ENCODE data around the gene ATP9B. TPM values are rescaled to one million over a fixed set of nuclear protein-coding genes. Genes with fewer than 3 reads are reported as not detected.

The ATP9B gene
- total RNA-seq, 1 experiment from 2014 or later: 17.9 TPM

DNA sequence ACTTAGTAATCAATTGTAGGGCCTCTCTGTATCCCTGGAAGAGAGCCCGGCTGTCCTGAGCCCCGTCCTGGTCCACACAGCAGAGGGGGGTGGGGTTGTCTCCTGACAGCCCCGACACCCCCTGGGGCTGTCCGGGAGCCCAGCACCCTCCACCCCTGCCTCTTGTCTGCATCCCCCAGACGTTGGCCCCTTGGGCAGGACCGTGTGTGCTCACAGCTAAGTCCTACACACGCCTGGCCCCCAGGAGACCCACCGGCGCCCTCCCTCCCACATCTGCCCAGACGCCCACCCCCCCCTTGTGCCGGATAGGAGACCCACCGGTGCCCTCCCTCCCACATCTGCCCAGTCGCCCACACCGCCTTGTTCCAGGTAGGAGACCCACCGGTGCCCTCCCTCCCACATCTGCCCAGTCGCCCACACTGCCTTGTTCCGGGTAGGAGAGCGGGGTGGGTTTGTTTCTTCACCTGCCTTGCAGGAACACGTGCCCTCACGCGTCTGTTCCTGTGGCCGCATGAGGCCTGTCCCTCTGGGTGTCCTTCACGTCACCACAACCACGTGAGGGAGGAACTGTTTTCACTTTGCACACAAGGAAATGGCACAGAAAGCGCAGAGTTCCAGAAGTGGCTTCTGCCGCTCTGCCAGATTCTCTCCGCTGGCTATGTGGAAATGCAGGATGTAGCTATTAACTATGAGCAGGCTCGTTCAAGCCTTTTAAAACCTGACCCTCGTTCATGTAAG, 265.5 kb downstream of the ATP9B start:
- BruUV-seq (replicated peaks): no TSS peak
- H3K4me1 ChIP-seq (ENCODE audit: insufficient read depth, low read length, poor library complexity, severe bottlenecking): no peaks in the 10 kb centered on the region
- no peak overlapping the region for H3K27ac ChIP-seq (ENCODE audit: low read depth, low read length, poor library complexity, severe bottlenecking)
- ChIA-PET CTCF (no interaction called here), POLR2A (ENCODE audit: low non-redundant PET) (no interaction called here)
- no peaks in the 10 kb centered on the region for H3K36me3 ChIP-seq (ENCODE audit: insufficient read depth, low read length, poor library complexity, severe bottlenecking)
- no peak overlapping the region for H3K4me3 ChIP-seq (ENCODE audit: low read depth, low read length, poor library complexity, severe bottlenecking)
- no peaks in the 10 kb centered on the region for H3K27me3 ChIP-seq (replicated peaks; ENCODE audit: insufficient read depth, low read depth, low read length, poor library complexity)
- no peak for DNase-seq (ENCODE audit: low spot score)
- no peaks in the 10 kb centered on the region for H3K9me3 ChIP-seq (ENCODE audit: low read depth, low read length, poor library complexity, severe bottlenecking)
- TF ChIP-seq, protein P1, sequence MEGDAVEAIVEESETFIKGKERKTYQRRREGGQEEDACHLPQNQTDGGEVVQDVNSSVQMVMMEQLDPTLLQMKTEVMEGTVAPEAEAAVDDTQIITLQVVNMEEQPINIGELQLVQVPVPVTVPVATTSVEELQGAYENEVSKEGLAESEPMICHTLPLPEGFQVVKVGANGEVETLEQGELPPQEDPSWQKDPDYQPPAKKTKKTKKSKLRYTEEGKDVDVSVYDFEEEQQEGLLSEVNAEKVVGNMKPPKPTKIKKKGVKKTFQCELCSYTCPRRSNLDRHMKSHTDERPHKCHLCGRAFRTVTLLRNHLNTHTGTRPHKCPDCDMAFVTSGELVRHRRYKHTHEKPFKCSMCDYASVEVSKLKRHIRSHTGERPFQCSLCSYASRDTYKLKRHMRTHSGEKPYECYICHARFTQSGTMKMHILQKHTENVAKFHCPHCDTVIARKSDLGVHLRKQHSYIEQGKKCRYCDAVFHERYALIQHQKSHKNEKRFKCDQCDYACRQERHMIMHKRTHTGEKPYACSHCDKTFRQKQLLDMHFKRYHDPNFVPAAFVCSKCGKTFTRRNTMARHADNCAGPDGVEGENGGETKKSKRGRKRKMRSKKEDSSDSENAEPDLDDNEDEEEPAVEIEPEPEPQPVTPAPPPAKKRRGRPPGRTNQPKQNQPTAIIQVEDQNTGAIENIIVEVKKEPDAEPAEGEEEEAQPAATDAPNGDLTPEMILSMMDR (conservative IDR thresholded peaks at IDR 0.05; ENCODE audit: low read depth, low read length): no peak
- no peak for TF ChIP-seq EZH2 (IDR thresholded peaks at IDR 0.05; ENCODE audit: borderline replicate concordance, low read depth, low read length, poor library complexity, severe bottlenecking)
- intact Hi-C loops (cut with micrococcal nuclease; ENCODE audit: unreplicated experiment): no loop called here

DNA sequence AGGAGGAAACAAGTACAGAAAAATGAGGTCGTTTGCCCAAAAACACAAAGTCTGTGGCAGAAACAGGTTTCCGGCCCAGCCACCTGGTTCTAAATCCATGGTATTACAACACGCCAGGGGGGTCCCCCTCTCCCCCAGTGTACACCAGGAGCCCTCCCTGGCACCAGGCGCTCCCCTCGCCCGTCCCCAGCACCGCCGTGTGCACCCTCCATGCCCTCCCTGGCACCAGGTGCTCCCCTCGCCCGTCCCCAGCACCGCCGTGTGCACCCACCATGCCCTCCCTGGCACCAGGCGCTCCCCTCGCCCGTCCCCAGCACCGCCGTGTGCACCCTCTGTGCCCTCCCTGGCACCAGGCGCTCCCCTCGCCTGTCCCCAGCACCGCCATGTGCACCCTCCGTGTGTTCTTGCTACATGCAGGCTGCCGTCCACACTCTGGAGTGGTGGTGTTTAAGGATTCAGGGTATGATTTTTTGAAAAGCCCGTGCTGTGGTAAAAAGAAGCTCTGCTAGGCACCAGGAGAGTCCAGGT, 266.7 kb downstream of the ATP9B start:
- CTCF ChIA-PET: no interaction called here
- no peak overlapping the region for H3K4me3 ChIP-seq (ENCODE audit: low read depth, low read length, poor library complexity, severe bottlenecking)
- no peak for TF ChIP-seq EZH2 (IDR thresholded peaks at IDR 0.05; ENCODE audit: borderline replicate concordance, low read depth, low read length, poor library complexity, severe bottlenecking)
- TF ChIP-seq, protein P1 (conservative IDR thresholded peaks at IDR 0.05; ENCODE audit: low read depth, low read length): no peak
- H3K4me1 ChIP-seq (ENCODE audit: insufficient read depth, low read length, poor library complexity, severe bottlenecking): no peaks in the 10 kb centered on the region
- POLR2A ChIA-PET (ENCODE audit: low non-redundant PET): no interaction called here
- H3K36me3 ChIP-seq (ENCODE audit: insufficient read depth, low read length, poor library complexity, severe bottlenecking): no peaks in the 10 kb centered on the region
- no peak overlapping the region for H3K27ac ChIP-seq (ENCODE audit: low read depth, low read length, poor library complexity, severe bottlenecking)
- no peak for DNase-seq (ENCODE audit: low spot score)
- H3K9me3 ChIP-seq (ENCODE audit: low read depth, low read length, poor library complexity, severe bottlenecking): no peaks in the 10 kb centered on the region
- no peaks in the 10 kb centered on the region for H3K27me3 ChIP-seq (replicated peaks; ENCODE audit: insufficient read depth, low read depth, low read length, poor library complexity)
- intact Hi-C loops (cut with micrococcal nuclease; ENCODE audit: unreplicated experiment): no loop called here
- no TSS peak for BruUV-seq (replicated peaks)

DNA sequence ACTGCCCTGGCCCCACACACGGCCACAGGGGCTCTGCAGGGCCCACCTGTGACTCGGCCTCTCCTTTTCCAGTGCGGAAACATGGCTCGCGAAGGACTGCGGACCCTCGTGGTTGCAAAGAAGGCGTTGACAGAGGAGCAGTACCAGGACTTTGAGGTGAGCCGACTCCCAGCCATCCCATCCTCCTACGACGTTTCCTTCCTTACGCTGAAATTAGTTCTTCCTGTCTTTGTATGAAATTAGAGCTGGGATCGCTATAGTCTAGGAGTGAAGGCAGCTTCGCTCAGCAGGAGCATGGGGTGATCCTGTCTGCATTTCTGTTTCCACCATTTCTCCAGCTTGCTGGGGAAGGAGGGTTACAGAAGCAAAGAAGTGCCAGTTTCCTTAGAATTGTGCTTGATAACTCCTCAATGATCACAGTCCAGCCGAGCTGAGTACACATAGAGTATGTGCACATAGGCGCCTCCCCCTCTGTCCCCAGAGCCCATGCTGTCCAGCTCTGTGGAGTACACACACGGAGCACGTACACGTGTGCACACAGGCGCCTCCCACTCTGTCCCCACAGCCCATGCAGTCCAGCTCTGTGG, 267.5 kb downstream of the ATP9B start:
- BruUV-seq (replicated peaks): no TSS peak
- Histone ChIP-seq H3K4me3 (ENCODE audit: low read depth, low read length, poor library complexity, severe bottlenecking) (no peak overlapping the region), H3K36me3 (ENCODE audit: insufficient read depth, low read length, poor library complexity, severe bottlenecking) (no peaks in the 10 kb centered on the region), H3K27me3 (replicated peaks; ENCODE audit: insufficient read depth, low read depth, low read length, poor library complexity) (no peaks in the 10 kb centered on the region), H3K4me1 (ENCODE audit: insufficient read depth, low read length, poor library complexity, severe bottlenecking) (no peaks in the 10 kb centered on the region), H3K27ac (ENCODE audit: low read depth, low read length, poor library complexity, severe bottlenecking) (no peak overlapping the region), H3K9me3 (ENCODE audit: low read depth, low read length, poor library complexity, severe bottlenecking) (no peaks in the 10 kb centered on the region)
- ChIA-PET CTCF (no interaction called here), POLR2A (ENCODE audit: low non-redundant PET) (no interaction called here)
- intact Hi-C loops (cut with micrococcal nuclease; ENCODE audit: unreplicated experiment): no loop called here
- no peak for TF ChIP-seq EZH2 (IDR thresholded peaks at IDR 0.05; ENCODE audit: borderline replicate concordance, low read depth, low read length, poor library complexity, severe bottlenecking)
- TF ChIP-seq, protein P1 (conservative IDR thresholded peaks at IDR 0.05; ENCODE audit: low read depth, low read length): no peak
- no peak for DNase-seq (ENCODE audit: low spot score)

Data from A673 (cell line).